Measurements from ENCODE around the gene MAD1L1. TPM values are rescaled to one million over a fixed set of nuclear protein-coding genes. Genes with fewer than 3 reads are reported as not detected.
A peak's percentile ranks its signal among the peaks of the same experiment; 100 is the strongest.

Gene MAD1L1
- total and polyA plus RNA-seq, 7 donors, result 11.7 to 17.5 (median 15.6) TPM

DNA sequence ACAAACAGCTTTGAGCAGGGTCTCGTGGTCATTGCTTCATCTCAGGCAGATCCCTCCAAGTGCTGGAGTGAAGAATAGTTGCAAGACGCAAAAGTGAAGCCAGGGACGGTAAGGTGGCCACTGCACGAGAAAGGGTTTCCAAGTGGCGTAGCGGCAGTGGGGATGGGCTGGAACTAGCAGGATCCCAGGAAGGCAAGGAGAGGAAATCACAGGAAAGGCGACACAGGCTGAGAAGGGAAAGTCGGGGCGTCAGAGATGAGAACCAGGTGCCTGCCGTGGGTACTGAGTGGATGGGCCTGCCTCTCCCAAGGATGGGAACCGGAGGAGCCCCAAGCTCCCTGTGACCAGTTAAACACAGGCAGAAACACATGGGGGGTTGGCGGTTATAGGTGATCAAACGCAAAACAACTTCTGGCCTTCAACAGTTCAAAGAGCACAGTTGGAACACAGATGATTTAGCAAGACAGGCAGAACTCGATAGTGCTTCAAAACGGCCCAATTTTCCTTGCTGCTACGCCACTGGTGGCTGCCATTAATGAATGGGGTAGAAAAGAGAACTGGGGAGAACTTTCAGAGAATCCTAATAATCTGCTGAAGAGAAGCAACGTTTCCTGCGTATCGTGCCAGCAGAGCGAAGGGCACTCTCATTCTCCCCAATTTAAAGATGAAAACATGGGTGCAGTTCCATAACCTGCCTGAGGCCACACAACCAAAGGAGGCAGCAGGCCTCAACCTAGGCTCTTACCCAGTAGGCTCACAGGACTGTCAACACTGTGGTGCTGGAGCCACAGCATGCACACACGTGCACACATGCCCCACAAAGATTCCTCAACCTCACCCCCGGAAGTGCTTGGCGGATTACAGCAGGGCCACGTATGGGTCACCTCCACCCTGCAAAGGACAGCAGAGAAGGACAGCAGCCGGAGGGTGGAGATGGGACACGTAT lies 61.9 kb downstream of the MAD1L1 start:
- H3K9me3 ChIP-seq, result no peaks in the 10 kb centered on the region
- peaks cover 0 to 1% (median 0%) of the 10 kb centered on the region in 3 donors for H3K27me3 ChIP-seq (ENCODE audit: insufficient read depth in 3 of 3, low read length in 2 of 3)
- no peaks in the 10 kb centered on the region for H3K36me3 ChIP-seq (ENCODE audit: insufficient read depth in 1 of 2, low read depth in 1 of 2)
- intact Hi-C loops (cut with DNase I), result no loop called here
- H3K4me3 ChIP-seq, result no peak overlapping the region
- peaks cover 41% of the 10 kb centered on the region for H3K4me1 ChIP-seq
- 92 to 93% (median 93%) methylated on average over 26 of the region's 26 CpGs for WGBS, 3 donors
- ATAC-seq, result no peak
- DNase-seq, result no peak
- no peak overlapping the region for H3K27ac ChIP-seq
- TF ChIP-seq, protein P1, sequence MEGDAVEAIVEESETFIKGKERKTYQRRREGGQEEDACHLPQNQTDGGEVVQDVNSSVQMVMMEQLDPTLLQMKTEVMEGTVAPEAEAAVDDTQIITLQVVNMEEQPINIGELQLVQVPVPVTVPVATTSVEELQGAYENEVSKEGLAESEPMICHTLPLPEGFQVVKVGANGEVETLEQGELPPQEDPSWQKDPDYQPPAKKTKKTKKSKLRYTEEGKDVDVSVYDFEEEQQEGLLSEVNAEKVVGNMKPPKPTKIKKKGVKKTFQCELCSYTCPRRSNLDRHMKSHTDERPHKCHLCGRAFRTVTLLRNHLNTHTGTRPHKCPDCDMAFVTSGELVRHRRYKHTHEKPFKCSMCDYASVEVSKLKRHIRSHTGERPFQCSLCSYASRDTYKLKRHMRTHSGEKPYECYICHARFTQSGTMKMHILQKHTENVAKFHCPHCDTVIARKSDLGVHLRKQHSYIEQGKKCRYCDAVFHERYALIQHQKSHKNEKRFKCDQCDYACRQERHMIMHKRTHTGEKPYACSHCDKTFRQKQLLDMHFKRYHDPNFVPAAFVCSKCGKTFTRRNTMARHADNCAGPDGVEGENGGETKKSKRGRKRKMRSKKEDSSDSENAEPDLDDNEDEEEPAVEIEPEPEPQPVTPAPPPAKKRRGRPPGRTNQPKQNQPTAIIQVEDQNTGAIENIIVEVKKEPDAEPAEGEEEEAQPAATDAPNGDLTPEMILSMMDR (IDR thresholded peaks at IDR 0.05), result no peak

DNA sequence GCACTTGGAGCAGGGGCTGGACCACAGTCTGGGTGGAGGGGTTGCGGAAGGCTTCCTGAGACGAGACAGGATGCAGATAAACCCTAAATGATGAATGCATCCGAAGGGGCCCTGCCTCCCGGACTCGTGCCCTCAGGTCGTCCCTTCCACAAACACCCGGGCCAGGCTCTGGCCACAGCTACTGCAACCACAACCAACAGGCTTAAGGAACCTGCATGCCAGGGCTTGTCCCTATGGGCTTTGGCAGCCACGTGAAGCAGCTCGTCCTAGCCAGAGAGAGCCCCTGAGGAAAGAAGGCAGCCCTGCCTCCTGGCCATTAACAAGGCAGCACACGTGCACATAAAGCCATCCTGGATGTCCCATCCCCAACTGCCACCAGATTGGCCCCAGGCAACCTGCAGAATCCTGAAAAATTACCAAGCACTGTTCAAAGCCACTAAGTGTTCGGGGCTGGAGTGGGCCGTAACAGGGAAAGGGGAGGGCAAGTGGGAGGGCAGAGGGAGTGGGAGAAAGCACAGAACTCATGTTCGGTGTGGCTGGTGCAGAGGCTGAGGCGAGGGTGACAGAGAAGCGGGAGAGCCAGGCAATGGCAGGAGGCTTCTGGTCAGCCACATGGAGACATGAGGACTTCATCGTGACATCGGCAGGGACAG lies 62.7 kb downstream of the MAD1L1 start:
- H3K4me3 ChIP-seq, result no peak overlapping the region
- peaks cover 33% of the 10 kb centered on the region for H3K4me1 ChIP-seq
- no peak for DNase-seq
- H3K27ac ChIP-seq, result no peak overlapping the region
- TF ChIP-seq, protein P1 (IDR thresholded peaks at IDR 0.05), result no peak
- no peaks in the 10 kb centered on the region for H3K36me3 ChIP-seq (ENCODE audit: insufficient read depth in 1 of 2, low read depth in 1 of 2)
- no peaks in the 10 kb centered on the region for H3K9me3 ChIP-seq
- no peak for ATAC-seq
- intact Hi-C loops (cut with DNase I), result no loop called here
- 87 to 90% (median 90%) methylated on average over 17 of the region's 17 CpGs for WGBS, 3 donors
- peaks cover 0 to 1% (median 0%) of the 10 kb centered on the region in 3 donors for H3K27me3 ChIP-seq (ENCODE audit: insufficient read depth in 3 of 3, low read length in 2 of 3)

DNA sequence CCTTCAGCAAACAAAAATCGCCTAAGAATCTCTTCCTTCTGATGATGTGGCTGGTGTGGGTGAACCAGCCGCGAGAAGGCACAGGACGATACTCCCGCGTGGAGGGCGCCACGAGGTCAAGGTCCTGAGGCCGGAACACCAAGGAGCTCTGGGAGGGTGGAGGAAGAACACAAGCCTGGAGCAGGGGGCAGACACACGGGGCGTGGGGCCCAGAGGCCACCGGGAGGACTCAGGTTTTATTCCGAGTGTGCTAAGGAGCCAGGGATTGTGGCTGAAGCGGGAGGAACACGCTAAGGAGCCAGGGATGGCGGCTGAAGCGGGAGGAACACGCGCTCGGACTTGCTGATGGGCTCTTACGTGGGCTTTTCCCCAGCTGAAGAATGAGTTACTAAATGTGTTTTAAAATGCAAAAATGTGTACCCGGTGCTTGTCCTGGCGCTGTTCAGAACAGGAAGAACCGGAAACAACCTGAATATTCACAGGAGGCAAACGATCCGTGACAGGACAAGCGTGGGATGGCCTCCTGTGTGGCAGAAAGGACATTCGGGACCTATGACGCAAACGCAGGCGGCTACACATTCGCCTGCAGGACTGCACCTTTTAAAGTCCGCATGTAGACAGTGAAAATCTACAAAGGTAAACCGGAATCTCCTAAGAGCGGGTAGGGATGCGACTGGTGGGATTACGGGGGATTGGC lies 64.0 kb downstream of the MAD1L1 start:
- peaks cover 21% of the 10 kb centered on the region for H3K4me1 ChIP-seq
- H3K36me3 ChIP-seq (ENCODE audit: insufficient read depth in 1 of 2, low read depth in 1 of 2), result no peaks in the 10 kb centered on the region
- H3K27ac ChIP-seq, result no peak overlapping the region
- H3K27me3 ChIP-seq (ENCODE audit: insufficient read depth in 3 of 3, low read length in 2 of 3), result peaks cover 0 to 1% (median 0%) of the 10 kb centered on the region in 3 donors
- ATAC-seq (no peak), DNase-seq (no peak)
- intact Hi-C loops (cut with DNase I), result no loop called here
- no peak overlapping the region for H3K4me3 ChIP-seq
- no peaks in the 10 kb centered on the region for H3K9me3 ChIP-seq
- WGBS, 3 donors, result 94 to 96% (median 96%) methylated on average over 37 of the region's 37 CpGs
- TF ChIP-seq, protein P1 (IDR thresholded peaks at IDR 0.05), result no peak

DNA sequence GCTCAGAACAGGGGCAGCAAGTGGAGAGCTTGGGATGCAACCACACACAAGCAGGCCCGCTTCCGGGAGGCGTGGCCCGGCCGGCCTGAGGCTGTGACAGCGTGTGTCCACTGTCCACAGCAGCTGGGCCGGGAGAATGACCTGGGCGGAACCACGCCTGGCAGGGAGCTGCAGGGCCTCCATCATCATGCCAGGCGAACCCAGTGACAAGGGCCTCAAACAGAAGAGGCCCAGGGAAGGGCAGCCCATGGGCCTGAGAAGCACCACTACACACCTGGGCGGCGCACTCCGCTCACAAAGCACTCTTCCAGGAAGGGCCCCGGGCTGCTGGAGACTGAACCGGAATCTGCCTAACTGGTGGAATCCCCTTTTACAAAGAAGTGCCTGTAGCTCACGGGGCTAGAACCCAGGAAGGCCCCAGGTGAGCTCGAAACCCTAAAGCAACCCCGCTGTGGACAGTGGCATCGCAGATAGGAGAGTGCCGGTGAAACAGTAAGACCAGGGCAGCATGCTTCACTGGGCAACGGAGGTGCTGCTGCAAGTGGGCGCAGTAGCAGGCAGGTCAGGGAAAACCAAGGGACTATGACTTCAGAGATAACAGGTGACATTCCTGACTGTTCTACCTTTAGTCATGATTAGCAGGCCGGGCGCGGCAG lies 66.0 kb downstream of the MAD1L1 start:
- H3K36me3 ChIP-seq (ENCODE audit: insufficient read depth in 1 of 2, low read depth in 1 of 2), result no peaks in the 10 kb centered on the region
- WGBS, 3 donors, result 80 to 84% (median 80%) methylated on average over 25 of the region's 25 CpGs
- H3K4me1 ChIP-seq, result peaks cover 7% of the 10 kb centered on the region
- ATAC-seq, result no peak
- H3K9me3 ChIP-seq, result no peaks in the 10 kb centered on the region
- TF ChIP-seq, protein P1 (IDR thresholded peaks at IDR 0.05), result no peak
- H3K4me3 ChIP-seq, result no peak overlapping the region
- peaks cover 0 to 1% (median 0%) of the 10 kb centered on the region in 3 donors for H3K27me3 ChIP-seq (ENCODE audit: insufficient read depth in 3 of 3, low read length in 2 of 3)
- intact Hi-C loops (cut with DNase I), result no loop called here
- DNase-seq, result peak in 1 of 2 donors; percentile 73
- no peak overlapping the region for H3K27ac ChIP-seq
